ENCODE results near the gene MYLIP.

DNA sequence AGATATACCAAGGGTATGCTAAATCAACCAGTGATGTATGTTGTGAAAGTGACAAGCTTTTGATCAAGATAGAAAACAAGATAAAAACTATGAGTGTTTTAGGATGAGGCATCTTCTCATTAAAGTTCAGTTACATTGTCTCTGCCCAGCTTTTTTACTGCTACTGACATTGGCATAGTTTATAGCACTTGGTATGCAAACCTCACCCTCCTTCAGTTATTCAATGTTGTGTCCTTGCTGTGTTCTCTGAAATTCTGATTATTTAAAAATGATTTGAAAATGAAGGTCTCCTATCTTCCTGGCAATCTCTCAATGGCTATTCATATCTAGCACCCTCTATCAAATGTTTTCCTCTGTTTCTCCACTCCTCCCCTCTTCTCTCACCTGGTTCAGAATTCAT, 6.7 kb upstream of the MYLIP start:
- no peak for TF ChIP-seq CTCF (IDR thresholded peaks at IDR 0.05 in 8 of 11, conservative IDR thresholded peaks at IDR 0.05 in 3 of 11)
- no peak for TF ChIP-seq POLR2AphosphoS5 (IDR thresholded peaks at IDR 0.05)
